Stimulated activated CD4-positive, alpha-beta T cell treated with anti-CD3 and anti-CD28 coated beads, Interleukin-15, amount 100 ng/mL, for 24 hours (primary cell): Measurements from ENCODE around the gene CACNA2D4.
A peak's percentile ranks its signal among the peaks of the same experiment; 100 is the strongest.

ENCODE experiments used
- DNase-seq: peaks from one replicate; pipeline ENCODE4 v3.0.0-alpha.2; 2020

Gene CACNA2D4

DNA sequence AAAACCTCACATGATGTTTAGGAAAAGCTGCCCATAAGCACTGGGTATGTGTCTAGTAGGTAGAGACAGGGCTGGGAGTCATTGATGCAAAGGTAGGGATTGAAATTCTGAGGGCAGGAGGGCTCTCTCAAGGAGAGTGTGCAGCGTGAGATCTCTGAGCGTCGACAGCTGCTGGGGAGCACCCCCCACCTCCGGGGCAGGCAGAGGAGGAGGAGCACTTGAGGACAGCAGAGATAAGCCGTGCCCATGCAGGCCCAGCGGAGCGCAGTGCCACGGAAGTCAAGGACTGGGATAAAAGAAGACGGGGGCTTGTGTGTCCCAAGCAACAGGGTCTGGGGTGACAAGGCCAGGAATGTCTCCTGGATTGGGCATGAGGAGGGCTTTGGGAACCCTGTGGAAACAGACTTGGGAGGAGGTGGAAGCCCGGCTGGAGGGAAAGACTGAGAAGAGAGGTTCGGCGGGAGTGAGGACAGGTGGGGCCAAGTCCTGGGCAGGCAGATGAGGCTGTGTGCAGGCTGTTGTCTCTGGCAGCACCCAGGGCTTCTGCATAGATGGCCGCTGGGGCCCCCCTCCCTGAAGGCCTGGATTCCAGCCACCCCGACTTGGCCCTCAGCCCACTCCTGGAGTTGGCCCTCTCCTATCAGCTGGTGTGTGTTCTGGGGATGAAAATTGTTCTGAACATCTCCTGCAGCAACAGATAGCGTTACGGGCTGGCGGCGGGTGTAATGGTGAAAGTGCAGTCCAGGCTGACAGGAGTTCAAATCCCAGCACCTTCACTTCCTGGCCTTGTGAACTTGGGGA lies 1.9 kb downstream of the CACNA2D4 start:
- DNase-seq = no peak

DNA sequence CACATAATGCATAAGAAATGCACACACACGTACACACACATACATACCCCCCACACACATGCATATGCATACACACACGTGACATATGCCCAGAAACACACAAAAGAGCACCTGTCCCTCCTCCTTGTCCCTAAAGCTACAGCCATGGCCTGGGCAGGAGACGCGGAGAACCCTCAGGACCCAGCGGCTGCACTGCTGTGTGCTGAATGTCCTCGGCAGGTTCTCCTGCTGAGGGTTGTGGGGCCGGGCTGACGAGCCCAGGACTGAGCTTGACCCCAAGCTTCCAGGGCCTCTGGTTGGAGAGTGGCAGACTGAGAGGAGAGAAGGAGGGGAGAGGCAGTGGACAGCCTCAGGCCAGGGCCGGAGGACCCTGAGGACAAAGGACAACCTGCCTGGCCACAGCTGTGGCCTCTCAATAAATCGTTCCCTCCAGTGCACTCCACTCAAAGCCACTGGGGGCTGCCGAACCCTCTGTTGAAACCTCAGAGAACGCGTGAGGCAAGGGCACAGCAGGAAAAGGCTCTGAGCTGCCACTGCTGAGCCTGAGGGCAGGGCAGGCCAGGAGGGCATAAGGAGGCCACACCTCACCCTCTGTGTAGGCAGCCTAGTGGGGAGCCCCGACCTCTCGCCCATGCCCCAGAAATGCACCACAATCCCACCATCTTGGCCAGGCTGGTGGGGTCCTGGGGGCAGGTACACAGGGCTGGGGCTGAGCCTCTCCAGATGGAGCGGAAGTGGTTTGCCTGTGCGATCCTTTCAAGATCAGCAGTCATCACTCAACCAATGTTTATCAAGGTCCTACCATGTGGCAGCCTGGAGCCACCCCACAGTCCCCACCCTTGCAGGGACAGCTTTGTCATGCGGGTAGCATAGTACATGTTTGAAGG lies 3.1 kb downstream of the CACNA2D4 start:
- peak; percentile 30 for DNase-seq

DNA sequence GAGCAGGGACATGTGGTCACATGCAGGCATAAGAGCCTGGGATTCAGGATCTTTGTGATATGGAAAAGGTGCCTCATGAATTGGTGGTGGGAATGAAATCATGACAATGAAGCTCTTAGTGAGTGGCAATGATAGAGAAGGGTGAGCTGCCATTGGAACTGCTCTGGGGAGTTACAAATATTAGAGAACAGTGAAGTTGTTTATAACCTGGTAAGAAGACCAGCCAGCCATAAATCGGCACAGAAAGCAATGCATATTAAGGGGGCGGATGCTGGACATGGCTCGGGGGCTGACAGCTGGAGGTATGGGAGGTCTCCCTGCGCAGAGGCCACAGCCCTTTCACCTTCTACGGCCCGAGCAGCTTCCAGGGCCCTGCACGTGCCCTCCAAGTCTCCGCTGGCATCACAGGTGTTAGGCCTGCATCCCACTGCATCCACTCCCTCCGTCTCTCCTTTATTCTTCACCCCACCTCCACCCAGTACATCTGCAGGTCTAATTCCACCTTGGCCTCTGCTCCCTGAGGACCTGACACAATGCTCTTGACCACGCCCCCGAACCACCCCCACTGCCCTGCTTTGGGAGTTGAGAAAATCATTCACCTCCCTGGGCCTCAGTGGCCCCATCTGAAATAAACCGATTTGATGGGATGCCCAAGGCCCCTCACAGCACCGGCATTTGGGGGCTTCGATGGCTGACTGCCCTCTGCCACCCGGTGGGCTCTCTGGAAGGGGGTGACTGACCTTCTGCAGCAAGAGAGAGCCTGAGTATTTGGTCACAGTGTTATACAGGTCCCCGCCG lies 4.1 kb downstream of the CACNA2D4 start:
- DNase-seq = no peak

DNA sequence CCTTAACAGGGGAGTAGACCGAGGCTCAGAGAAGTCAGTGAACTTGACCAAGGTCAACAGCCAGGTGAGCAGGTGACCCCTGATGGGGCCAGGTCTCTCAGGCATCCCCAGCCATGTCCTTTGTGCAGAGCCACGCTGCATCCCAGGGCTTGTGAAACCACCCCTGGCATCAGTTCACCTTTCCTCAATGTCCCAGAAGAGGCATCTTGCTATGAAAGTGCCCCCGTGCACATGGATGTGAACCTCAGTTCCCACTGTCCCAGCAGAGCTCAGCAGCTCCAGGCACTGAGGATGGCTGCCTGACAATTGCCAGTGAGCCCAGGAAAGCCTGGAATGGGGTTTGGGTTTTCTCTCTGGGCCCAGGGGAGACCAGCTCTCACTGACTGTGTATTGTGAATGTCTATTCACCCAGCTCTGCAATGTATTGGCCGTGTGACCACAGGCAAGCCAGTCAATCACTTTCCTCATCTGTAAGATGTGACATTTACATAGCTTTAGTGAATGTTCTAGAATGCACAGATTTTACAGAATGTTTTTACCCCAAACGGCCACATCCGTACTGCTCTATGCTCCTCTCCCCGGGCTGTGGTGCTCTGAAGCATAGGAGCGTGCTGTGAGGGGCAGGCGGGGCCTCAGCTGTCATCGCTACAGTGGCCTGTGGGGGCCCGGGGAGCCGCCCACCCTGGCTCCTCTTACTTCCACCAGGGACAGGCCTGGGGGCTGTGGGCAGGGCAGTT lies 4.9 kb downstream of the CACNA2D4 start:
- no peak for DNase-seq

DNA sequence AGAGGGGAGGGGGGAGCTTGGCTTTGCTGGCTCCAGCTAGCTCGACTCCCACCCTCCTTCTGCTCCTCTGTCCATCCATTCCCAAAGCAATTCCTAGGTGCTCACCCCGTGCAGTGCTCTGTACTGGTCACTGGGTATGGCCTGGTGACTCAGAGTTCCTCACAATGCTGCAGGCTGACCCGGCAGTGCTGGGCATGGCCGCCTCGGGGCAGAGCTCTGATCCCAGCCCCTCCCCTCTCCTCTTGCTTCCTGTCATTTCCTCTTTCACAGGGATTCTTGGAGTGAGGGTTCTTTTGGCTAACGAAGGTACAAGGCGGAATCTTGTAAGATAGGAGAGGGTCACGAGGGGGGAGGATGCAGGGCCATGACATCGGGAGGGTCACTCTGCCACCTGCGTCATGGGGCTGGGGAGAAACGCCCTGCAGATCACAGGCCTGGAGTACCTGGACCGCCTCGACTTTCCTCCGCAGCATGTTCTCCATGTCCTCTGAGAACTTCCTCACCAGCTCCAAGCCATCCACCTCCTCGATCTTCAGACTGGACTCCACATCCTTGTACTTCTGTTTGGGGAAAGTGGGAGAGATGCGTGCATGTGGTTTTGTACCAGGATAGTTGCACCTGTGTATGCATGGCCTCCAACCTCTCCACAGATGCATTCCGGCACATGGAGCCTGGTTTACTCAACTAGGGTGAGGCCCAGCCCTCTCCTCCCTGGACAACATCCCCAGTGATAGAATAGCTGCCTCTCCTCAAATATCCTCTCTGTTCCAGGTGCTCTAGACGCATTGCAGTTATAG lies 5.7 kb downstream of the CACNA2D4 start:
- no peak for DNase-seq

DNA sequence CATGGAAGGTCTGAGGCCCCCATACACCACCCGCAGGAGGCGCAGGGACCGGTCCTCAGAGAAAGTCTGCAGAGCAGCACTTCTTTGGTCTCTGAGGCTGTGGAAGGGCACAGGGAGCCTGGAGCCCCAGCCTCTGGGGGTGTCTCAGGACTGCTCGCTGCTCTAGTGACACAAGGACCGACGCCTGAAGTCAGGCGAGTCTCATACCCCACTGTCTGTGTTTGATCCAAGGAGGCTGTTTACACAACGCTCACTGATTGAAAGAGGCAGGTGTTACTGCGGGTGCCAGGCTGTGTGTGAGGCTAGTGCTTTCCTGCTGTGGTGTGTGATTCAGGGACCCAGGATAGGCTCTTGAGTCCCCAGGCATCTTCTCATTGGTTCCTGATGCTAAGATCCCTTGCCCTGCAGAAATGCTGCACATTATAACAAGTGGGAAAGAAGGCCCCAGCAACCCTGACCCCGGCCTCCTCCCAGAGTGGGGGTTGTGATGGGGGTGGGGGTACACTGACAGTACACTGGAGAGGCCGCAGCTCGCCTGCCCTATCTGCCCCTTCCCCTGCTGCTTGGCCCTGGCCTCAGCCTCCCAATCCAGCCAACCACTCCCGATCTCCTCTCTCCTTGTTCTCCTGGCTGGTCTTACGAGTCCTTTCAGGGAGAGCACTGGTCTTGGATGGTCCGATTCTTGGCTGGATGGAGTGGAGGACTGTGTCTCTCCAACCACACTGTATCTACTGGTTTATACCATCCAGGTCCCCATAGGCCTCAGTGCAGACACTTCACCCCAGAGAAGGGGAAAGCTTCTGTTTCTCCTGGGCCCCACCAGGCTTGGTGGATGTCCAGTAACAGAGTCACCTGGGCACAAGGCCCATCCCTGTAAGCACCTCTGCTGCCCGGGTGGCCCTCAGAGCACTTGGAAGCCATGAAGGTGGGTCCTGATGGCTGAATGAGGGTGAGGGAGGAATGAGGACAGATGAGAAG lies 6.6 kb downstream of the CACNA2D4 start:
- DNase-seq = no peak

DNA sequence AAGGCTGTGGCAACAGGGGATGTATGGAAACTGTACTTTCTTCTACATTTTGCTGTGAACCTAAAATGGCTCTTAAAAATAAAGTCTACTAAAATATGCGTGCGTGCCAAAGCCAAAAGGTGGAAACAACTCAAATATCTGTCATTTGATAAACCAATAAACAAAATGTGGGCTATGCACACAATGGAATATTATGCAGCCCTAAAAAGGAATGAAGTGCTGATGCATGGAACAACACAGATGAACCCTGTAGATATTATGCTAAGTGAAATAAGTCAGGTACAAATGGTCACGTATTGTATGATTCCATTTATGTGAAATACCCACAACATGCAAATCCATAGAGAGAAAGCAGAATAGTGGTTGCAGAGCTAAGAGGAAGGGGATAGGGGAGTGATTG lies 8.0 kb downstream of the CACNA2D4 start:
- DNase-seq = no peak

DNA sequence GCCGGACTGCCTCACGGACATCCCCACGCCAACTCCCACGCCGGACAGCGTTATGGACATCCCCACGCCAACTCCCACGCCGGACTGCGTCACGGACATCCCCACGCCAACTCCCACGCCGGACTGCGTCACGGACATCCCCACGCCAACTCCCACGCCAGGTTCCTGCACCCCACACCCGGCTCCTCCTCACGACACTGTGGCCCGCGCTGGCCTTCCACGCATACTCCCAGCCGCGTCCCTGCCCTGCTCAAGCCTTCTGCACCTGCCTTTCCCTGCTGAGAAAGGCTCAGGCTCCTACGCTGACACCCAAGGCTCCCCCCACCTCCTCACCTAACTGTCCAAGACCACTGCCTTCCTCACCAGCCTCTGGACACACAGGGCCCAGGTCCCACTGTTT lies 9.7 kb downstream of the CACNA2D4 start:
- DNase-seq = no peak

DNA sequence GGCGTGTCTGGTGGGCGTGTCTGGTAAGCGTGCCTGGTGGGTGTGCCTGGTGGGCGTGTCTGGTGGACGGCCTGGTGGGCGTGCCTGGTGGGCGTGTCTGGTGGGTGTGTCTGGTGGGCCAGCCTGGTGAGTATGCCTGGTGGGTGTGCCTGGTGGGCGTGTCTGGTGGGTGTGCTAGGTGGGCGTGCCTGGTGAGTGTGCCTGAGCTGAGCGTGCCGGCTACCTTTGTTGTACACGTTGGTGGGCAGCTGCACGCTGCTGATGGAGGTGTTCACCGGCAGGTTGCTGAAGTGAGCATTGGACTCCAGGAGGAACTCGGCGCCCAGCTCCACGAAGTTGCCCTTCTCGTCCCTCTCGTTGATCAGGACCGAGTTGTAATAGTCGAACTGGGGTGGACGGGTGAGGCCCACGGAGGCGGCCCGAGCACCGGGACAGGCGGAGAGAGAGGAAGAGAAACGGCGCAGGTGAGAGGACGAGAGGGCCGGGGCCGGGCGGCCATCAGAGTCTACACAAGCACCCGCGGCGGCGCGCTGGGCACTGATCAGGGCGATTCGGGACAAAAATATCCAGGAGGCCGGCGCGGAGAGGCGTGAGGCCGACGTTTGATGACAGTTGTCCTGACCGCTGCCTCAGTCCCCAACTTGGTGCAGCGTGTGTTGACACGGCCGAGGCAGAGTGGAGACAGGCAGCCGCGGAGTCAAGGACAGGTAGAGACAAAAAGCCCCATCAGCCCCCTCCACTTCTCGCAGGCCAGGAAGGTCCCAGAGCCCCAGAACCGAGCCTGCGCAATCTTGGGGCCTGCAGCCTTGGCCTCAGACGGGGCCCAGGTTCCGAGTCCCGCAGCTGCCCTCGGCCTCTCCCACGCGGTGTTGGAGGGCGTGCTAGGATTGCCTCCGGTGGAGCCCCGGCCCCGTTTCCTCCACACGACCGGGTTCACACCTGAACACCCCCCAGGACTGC lies 10.5 kb downstream of the CACNA2D4 start:
- peak; percentile 48 for DNase-seq

DNA sequence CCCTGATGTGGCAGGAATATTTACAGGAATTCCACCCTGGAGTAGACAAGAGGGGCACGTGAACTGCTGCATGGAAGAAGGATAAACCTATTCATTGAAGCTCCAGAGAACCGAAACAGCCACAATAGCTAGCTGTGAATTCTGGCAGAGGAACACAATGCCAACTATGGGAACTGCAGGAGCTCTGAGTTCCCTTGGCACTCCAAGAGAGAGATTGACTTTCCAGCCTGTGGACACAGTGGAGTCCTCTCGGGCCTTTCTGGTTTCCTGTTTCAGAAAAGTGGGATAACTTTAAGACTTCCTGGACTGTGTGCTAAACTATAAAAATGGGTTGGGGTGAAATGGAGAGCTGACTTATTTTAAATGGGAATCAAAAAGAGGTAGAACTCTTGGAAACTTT lies 11.9 kb downstream of the CACNA2D4 start:
- no peak for DNase-seq

DNA sequence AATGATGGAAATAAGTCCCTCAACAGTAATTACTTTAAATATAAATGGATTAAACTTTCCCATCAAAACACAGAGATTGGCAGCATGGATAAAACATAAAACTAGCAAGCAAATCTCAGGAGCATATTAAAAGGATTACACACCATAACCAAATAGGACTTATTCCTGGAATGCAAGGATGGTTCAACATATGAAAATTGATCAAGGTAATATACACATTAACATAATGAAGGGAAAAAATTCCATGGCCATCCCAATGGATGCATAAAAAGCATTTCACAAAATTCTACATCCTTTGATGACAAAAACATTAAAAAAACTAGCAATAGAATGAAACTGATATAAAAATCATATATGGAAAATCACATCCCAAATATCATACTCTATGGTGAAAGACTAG lies 13.6 kb downstream of the CACNA2D4 start:
- DNase-seq = no peak

DNA sequence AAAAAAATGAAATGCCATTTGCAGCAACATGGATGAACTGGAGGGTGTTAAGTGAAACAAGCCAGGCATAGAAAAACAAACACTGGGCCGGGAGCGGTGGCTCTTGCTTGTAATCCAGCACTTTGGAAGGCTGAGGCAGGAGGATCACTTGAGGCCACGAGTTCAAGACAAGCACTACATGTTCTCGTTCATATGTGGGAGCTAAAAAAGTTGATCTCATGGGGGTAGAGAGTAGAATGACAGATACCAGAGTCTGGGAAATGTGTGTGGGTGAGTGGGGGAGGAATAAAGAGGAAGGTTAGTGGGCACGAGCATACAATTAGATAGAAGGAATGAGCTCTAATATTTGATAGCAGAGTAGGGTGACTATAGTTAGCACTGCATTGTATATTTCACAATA lies 21.5 kb downstream of the CACNA2D4 start:
- no peak for DNase-seq

DNA sequence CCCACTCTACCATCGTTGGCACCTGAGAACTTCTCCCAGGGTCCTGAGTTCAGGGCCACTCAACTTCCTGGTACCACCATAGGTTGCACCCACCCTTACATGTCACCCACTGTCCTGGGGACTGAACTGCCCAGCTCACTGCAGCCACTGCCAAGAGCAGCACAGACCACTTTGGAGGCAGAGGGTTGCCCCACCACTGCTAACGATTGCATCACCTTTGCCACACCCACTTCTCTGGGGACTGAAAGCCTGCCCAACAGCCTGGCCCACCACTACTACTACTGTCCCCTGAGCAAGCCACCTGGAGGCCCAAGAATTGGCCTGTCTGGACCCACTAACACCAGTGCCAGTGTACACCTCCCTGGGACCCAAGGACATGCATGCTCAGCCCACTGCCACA lies 27.6 kb downstream of the CACNA2D4 start:
- no peak for DNase-seq

DNA sequence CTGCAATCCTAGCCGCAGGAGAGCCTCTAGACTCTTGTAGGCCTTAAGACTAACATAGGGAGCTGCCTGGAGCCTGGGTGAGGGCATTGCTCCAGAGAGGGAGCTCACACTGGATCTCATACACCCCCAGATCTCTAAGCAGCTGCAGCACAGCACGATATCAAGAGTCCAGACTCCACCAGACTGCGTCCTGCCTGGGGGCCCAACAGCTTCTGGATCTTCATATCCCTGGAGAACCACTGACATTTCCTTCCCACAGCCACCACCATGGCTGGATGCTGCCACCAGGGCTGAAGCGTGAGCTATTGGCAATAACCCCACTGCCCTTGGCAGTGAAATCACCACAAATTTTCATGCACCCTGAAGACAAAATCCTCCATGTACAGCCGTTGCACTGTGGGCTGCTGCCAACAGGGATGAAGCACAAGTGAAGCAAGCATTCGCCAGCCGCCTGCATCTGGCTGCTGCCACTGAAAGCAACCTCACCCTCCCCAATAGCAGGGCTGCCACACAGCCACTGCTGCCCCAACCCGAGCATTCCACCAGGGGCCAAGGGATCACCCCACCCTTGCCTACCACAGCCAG lies 28.2 kb downstream of the CACNA2D4 start:
- no peak for DNase-seq

DNA sequence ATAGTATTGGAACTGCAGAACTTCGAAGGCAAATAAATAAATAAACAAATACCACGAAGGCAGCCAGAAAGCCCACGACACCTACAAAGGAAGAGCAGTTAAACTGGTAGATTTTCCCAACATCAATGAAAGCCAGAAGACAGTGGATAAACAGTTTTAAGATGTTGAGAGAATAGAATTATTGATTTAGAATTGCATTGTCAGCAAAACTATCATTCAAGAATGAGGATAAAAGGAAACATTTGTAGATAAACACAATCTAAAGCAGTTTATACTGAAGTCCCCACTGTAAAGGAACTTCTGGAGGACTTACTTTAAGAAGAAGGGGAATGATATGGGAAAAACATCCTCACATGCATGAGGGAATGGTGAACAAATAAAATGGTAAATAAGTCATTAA lies 29.5 kb downstream of the CACNA2D4 start:
- no peak for DNase-seq

DNA sequence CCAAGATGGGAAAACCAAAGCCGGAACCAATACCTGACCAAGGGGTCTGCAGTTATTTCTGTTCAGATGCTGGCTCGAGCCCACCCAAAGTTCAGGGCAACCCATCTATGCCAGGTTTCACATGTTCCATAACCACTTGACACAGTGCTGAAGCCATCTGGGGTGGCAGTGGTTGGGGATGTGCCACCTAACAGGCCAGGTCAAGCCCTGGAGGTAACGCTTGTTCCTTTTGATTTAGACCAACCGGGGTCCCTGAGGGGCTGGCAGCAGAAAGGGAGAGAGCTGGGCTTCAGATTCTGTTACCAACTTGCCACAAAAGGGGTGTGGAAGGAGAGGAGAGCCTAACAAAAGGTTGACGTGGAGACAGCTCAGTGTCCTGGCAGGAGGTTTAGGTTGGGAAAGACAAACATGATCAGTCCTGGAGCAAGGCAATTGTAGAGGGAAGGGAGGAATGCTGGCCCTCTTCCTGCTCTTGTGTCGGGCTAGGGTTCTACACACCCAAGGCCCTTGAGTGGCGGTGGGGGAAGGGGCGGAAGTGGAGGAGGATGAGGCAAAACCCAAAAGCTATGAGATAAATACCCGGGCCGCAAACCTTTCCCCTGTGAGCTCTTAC lies 31.9 kb downstream of the CACNA2D4 start:
- DNase-seq = no peak

DNA sequence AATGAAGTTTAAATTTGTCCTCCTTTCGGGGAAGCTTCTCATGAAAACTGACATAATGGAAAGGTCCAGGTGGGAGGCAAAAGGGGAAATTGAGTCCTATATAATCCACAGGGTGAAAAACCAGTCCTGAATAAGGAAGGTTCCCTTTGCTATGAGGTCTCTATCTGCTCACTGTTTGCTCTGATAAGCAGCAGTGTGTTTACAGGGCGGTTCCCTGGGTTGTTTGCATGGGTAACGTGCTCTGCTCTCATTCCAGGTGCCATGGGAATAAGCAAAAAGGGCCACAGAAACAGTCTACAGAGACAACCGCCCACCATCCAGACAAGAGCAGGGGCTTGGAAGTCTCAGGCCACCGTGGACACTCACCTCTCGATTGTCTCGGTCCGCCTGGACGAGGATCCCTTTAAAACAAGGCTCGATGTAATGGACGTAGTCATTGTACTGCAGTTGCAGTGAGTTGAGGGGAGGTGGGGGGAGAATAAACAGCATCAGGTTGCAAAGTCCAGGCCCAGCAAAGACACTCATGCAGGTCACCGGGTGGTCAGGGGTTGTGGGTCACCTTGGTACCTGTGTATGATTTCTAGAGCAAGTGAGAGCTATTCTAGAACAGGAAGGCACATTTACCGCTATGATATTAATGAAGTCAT lies 32.7 kb downstream of the CACNA2D4 start:
- no peak for DNase-seq

DNA sequence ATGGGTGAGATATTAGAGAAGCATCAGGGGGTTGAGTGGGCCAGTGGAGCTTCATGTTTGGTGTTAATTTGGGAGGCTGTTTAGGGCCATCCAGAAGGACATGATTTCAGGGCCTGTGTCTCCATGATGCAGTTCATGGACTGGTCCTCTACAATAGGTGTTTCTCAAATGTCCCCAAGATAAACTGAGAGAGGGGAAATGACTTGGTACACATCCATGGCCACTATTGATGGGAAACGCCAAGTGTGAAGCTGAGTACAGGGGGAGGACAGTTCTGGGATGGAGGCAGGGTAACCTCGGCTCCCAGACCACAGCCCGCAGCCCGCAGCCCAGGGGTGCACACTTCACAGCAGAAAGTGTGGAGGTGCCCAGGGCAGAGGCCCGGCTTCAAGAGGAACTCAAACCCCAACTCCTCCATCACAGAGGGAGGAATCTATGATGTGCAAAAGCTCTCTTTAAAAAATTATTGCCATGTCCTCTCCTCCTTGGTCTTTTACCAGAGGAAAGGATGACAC lies 33.3 kb downstream of the CACNA2D4 start:
- DNase-seq = no peak
